Upper lobe of left lung (tissue), 6 donors: ENCODE results near the gene CACNA2D4. TPM values are rescaled to one million over a fixed set of nuclear protein-coding genes. Genes with fewer than 3 reads are reported as not detected.
A peak's percentile ranks its signal among the peaks of the same experiment; 100 is the strongest.

ENCODE experiments used
- ATAC-seq, 2 donors: fragments of 200-7000 bp; cut with Tn5 transposase; one replicate each; pipeline ENCODE4 v1.9.1; 2022; ENCODE audit warnings: mild to moderate bottlenecking in 2 of 2, moderate library complexity in 2 of 2; ENCODE audit not compliant: low FRiP score in 2 of 2
- DNase-seq, 2 donors: peaks; one replicate each; pipeline ENCODE4 v3.0.0-alpha.2; 2019 to 2020
- H3K27ac ChIP-seq, 4 donors: fragments of 200-600 bp; sonication (generic); one replicate each; pipeline ENCODE4 v1.5.1; 2016 to 2019
- H3K27me3 ChIP-seq, 4 donors: fragments of 200-600 bp; sonication (generic); one replicate each; pipeline ENCODE4 v1.5.1; 2017 to 2019
- H3K36me3 ChIP-seq, 4 donors: fragments of 200-600 bp; sonication (generic); one replicate each; pipeline ENCODE4 v1.5.1; 2016 to 2019
- H3K4me1 ChIP-seq, 4 donors: fragments of 200-600 bp; sonication (generic); one replicate each; pipeline ENCODE4 v1.5.1; 2018 to 2019
- H3K4me3 ChIP-seq, 4 donors: fragments of 200-600 bp; sonication (generic); one replicate each; pipeline ENCODE4 v1.5.1; 2017 to 2019; ENCODE audit warnings: mild to moderate bottlenecking in 2 of 4, moderate library complexity in 1 of 4
- H3K9me3 ChIP-seq, 4 donors: fragments of 200-600 bp; sonication (generic); one replicate each; pipeline ENCODE4 v1.5.1; 2018 to 2019
- EP300 ChIP-seq, 4 donors: sonication (generic); formaldehyde crosslinking; IDR thresholded peaks; one replicate each; pipeline ENCODE4 v1.5.1; 2017; ENCODE audit warnings: antibody characterized with exemption in 4 of 4, control low read depth in 2 of 4
- POLR2A ChIP-seq, 4 donors: fragments of 450-650 bp; IDR thresholded peaks; one replicate each; pipeline ENCODE4 v1.5.1; 2016 to 2017; ENCODE audit warnings: antibody characterized with exemption in 4 of 4, mild to moderate bottlenecking in 2 of 4
- POLR2AphosphoS5 ChIP-seq, 2 donors: sonication (generic); formaldehyde crosslinking; IDR thresholded peaks; one replicate each; pipeline ENCODE4 v1.5.1; 2017; ENCODE audit warnings: antibody characterized with exemption in 2 of 2
- WGBS, 2 donors: methylation state at CpG; one replicate each; pipeline ENCODE4 v1.1.5; 2017 to 2018; 5-methylcytosine and 5-hydroxymethylcytosine counted together
- total RNA-seq, 6 donors: library from RNA; depleted of rRNA in 4 of 6; stranded (reverse); fragments of >200 nt in 4 of 6; gene quantifications; one replicate each; pipeline versions ENCODE4 v1.1.0 to v1.2.1, GENCODE V29; 2016 to 2021
- TF ChIP-seq, protein P1 (sequence below), 6 experiments: fragments of 450-650 bp in 4 of 6; fragments of 200-600 bp in 2 of 6; sonication (generic) in 2 of 6; IDR thresholded peaks; one replicate each; pipeline ENCODE4 v1.5.1; 2016 to 2019; ENCODE audit warnings: antibody characterized with exemption in 6 of 6
- donor health status: DM: no; HTN: no; CAD: no; lungs with moderate emphysema.
- donor health status: DM: no; HTN: yes; CAD: no; lungs with severe emphysema.

CACNA2D4 gene
- total RNA-seq, 6 donors from 2014 or later = 3.3 to 8.4 (median 7.0) TPM

DNA sequence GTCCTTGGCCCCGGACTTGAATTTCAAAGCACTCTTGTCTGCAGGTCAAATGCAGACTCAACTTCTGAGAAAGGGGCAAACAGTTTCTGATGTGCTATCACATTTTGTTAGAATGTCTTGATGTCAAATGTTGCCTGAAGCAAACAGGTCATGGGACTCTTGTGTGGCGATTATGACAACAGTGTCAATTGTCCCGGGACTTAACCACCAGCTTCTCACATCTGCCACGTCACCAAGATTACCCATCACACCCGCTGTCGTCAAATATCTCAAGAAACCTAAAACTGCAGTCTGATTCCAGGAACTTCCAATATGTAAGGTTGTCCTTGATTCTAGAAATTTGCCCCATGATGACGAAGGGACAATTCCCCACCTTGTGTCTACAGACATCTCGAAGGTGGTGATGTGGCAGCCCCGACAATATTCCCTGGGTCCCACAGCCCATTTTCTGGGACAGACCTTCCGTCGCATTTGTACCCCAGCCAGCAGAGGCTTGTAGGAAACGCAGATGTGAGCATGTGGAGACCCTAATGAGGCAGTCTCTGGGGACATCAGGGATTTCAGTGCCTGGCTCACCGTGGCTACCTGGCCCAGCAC is 76.8 kb downstream of the CACNA2D4 start:
- Histone ChIP-seq H3K4me1 (no peaks in the 10 kb centered on the region), H3K27me3 (no peaks in the 10 kb centered on the region), H3K4me3 (no peak overlapping the region), H3K27ac (no peak overlapping the region), H3K9me3 (no peaks in the 10 kb centered on the region), H3K36me3 (no peaks in the 10 kb centered on the region)
- ATAC-seq (no peak), DNase-seq (no peak)
- 82 to 86% methylated on average over 9 to 13 of the region's 13 CpGs for WGBS, 2 donors
- TF ChIP-seq, protein P1, sequence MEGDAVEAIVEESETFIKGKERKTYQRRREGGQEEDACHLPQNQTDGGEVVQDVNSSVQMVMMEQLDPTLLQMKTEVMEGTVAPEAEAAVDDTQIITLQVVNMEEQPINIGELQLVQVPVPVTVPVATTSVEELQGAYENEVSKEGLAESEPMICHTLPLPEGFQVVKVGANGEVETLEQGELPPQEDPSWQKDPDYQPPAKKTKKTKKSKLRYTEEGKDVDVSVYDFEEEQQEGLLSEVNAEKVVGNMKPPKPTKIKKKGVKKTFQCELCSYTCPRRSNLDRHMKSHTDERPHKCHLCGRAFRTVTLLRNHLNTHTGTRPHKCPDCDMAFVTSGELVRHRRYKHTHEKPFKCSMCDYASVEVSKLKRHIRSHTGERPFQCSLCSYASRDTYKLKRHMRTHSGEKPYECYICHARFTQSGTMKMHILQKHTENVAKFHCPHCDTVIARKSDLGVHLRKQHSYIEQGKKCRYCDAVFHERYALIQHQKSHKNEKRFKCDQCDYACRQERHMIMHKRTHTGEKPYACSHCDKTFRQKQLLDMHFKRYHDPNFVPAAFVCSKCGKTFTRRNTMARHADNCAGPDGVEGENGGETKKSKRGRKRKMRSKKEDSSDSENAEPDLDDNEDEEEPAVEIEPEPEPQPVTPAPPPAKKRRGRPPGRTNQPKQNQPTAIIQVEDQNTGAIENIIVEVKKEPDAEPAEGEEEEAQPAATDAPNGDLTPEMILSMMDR (IDR thresholded peaks at IDR 0.05) = no peak
- no peak for TF ChIP-seq POLR2AphosphoS5 (IDR thresholded peaks at IDR 0.05)
- no peak for TF ChIP-seq EP300 (IDR thresholded peaks at IDR 0.05)
- no peak for TF ChIP-seq POLR2A (IDR thresholded peaks at IDR 0.05)

- TF ChIP-seq POLR2A (IDR thresholded peaks at IDR 0.05) = no peak
- TF ChIP-seq POLR2AphosphoS5 (IDR thresholded peaks at IDR 0.05) = no peak
- no peak for TF ChIP-seq EP300 (IDR thresholded peaks at IDR 0.05)
- TF ChIP-seq, protein P1 (IDR thresholded peaks at IDR 0.05) = no peak
- 64 to 92% methylated on average over 3 to 16 of the region's 16 CpGs for WGBS, 2 donors
Observed at GRCh38 chr12:1840981-1841425, 77.4 kb downstream of the CACNA2D4 start.

DNA sequence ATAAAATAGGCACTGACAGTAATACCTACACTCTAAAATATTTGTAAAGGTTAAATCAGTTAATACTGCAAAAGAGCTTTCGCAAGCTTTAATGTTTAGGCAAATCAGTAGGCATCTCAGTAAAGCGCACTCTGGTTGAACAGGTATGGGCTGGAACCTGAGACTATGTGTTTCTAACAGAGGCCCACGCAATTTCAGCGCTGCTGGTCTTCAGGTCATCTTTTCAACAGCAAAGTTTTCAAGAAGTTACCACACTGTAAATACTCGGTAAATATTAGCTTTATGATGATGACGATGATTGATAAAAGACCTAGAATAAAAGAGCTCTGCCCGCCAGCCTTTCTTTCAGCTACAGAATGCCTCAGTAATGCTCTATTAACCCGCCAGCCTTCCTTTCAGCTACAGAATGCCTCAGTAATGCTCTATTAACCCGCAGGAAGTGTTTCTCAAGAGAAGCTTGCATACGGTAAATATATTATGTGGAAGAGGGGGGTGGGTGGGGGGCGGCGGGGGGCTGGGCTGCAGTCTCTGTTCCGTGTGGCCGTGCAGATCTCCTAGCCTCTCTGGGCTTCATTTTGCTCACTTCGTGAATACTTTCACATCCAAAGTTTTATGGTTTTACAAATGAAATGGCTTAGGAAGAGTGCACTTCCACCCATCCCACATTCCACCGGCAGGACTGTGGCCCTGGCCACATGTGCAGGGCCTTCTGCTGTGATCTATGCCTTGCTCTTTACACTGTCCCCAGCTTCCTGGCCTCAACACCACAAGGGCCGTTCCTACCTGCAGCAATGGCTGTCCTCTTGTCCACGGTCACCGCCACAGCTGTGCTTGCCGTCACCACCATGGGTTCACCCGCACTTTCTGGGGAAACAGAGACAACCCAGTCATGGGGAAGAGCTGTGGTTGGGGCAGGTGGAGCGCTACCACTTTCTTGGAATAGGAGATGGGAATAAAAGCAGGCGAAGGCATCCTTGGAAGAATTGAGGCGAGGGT is 78.2 kb downstream of the CACNA2D4 start:
- TF ChIP-seq, protein P1 (IDR thresholded peaks at IDR 0.05) = no peak
- TF ChIP-seq POLR2A (IDR thresholded peaks at IDR 0.05) (no peak), POLR2AphosphoS5 (IDR thresholded peaks at IDR 0.05) (no peak), EP300 (IDR thresholded peaks at IDR 0.05) (no peak)
- H3K4me3 ChIP-seq = no peak overlapping the region
- WGBS, 2 donors = 53 to 63% methylated on average over 24 of the region's 24 CpGs
- no peak for ATAC-seq
- H3K27me3 ChIP-seq = no peaks in the 10 kb centered on the region
- no peaks in the 10 kb centered on the region for H3K4me1 ChIP-seq
- no peak for DNase-seq
- H3K36me3 ChIP-seq = no peaks in the 10 kb centered on the region
- H3K27ac ChIP-seq = no peak overlapping the region
- no peaks in the 10 kb centered on the region for H3K9me3 ChIP-seq

More at GRCh38 chr12:1840981-1841425, 77.4 kb downstream of the CACNA2D4 start:
- Histone ChIP-seq H3K4me1 (no peaks in the 10 kb centered on the region), H3K36me3 (no peaks in the 10 kb centered on the region), H3K4me3 (no peak overlapping the region), H3K9me3 (no peaks in the 10 kb centered on the region), H3K27ac (no peak overlapping the region), H3K27me3 (no peaks in the 10 kb centered on the region)
- ATAC-seq = no peak
- peak in 1 of 2 donors; percentile 52 for DNase-seq

DNA sequence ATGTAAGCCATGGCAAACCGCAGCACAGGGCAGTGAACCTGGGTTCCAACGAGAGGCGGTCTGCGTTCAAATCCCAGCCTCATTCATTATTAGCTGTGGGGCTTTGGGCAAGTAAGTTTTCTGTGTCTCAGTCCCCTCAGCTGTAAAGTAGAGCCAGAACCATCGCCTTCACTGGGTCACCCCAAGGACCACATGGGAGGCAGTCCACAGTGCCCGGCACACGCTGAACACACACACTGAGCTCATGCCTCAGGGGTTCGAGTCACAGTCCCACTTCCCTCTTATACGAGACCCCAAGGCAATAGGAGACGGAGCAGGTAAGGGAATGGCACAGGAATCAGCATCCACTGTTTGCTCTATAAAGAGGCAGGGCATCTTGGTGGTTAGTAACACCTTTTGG is 79.0 kb downstream of the CACNA2D4 start:
- H3K9me3 ChIP-seq = no peaks in the 10 kb centered on the region
- TF ChIP-seq, protein P1 (IDR thresholded peaks at IDR 0.05) = no peak
- no peak for TF ChIP-seq EP300 (IDR thresholded peaks at IDR 0.05)
- ATAC-seq = no peak
- H3K4me3 ChIP-seq = no peak overlapping the region
- no peaks in the 10 kb centered on the region for H3K4me1 ChIP-seq
- no peaks in the 10 kb centered on the region for H3K36me3 ChIP-seq
- no peaks in the 10 kb centered on the region for H3K27me3 ChIP-seq
- DNase-seq = no peak
- 85 to 92% methylated on average over 10 of the region's 10 CpGs for WGBS, 2 donors
- no peak overlapping the region for H3K27ac ChIP-seq
